AG09319 (cell line): Measurements from ENCODE around the gene RBM48.

Source experiments
- DNase-seq: peaks from one replicate; pipeline ENCODE4 v3.0.0-alpha.2; 2010; ENCODE audit warnings: low read depth; ENCODE audit errors: extremely low read depth
- CTCF ChIP-seq: IDR thresholded peaks from 2 replicates; pipeline ENCODE4 v1.5.1; 2011; ENCODE audit warnings: low read depth, mild to moderate bottlenecking, inconsistent platforms, low read length, moderate library complexity

The RBM48 gene

DNA sequence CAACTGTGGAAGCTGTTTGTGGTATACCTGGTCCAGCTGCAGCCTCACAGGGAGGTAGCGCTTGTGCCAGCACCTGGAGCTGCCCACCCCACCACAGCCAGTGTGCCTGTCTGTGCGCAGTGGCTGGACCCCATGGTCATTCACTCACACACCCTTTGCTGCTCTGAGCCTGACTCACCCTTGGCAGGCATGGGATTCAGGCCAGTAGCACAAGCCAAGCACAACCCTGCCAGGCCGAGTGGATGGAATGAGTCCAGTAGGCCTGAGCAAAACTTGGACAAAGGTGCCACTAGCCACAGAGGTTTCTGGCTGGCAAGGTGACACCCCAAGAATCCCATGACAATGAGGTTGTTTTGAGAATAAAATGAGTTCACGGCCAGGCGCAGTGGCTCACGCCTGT is 19.0 kb downstream of the RBM48 start:
- no peak for DNase-seq
- no peak for TF ChIP-seq CTCF

DNA sequence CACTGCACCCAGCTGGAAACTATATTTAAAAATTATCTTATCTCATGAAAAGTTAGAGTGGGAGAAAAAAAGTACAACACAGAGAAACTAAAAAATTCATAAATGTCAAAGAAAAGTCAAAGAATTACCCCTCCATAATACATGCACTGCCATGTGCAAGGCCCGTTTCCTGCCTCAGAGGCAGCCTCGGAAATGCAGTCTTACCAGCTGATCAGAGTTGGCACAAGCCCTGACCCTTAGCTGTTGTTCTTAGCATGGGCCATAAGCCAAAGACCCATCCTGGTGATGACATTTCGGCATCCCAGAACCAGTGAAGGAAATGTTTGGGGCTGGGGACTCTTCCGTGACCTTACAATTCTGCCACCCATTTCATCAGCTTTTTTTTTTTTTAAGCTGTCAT is 21.6 kb downstream of the RBM48 start:
- DNase-seq = no peak
- TF ChIP-seq CTCF = no peak

DNA sequence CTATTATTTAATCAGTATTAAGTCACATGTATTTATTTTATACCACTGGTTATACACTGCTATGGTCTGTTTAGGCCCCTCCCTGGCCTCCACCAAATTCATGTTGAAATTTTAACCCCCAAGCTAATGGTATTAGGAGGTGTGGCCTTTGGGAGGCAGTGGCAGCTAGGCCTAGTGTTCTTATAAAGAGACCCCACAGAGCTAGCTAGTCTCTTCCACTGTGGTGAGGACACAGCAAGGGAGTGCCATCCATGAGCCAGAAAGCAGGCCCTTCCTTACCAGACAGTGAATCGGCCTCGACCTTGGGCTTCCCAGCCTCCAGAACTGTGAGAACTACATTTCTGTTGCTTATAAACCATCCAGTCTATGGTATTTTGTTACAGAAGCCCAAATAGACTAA is 28.7 kb downstream of the RBM48 start:
- no peak for DNase-seq
- no peak for TF ChIP-seq CTCF

DNA sequence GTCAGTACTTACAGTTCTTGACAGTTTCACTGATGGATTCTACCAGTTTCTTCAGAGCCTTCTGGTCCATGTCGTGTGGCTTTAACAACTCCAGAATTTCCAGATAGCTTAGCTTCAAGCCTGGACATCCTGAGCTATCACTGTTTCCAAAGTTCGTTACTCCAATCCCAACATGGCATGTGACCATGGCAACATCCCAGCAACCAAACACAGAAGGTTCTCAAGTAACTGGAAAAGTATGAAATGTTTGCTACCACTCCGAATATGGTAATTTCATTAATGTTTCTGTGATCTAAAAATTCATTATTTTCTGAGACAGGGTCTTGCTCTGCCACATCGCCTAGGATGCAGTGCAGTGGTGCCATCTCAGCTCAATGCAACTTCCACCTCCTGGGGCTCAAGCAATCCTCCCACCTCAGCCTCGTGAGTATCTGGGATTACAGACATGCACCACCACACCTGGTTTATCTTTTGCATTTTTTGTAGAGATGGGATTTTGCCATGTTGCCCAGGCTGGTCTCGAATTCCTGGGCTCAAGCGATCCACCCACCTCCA is 29.3 kb downstream of the RBM48 start:
- DNase-seq = no peak
- no peak for TF ChIP-seq CTCF

GRCh38 chr7:92560602-92561001 is 32.0 kb downstream of the RBM48 start:
- DNase-seq = no peak
- TF ChIP-seq CTCF = no peak

DNA sequence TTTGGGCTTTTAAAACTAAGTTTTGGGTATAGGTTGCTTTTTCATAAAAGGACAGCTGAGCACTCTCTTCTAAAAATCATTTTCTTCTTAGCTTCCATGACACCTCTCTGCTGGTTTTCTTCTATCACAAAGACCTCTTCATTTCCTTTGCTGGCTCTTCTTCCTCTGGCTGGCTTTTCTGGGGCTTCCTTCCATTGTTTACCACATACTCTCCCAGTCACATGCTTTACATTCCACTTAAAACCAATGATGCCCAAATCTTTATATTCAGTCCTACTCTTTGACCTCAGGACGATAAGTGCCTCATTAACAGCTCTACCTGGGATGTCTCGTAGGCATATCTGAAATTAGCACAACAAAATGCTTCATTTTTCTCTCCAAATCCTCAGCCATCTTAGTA is 34.8 kb downstream of the RBM48 start:
- DNase-seq = no peak
- TF ChIP-seq CTCF = no peak

- no peak for DNase-seq
- no peak for TF ChIP-seq CTCF
These were observed 38.9 kb downstream of the RBM48 start for GRCh38 chr7:92567460-92567859.
